HepG2 (cell line): Measurements from ENCODE around the gene TTC23L. TPM values are rescaled to one million over a fixed set of nuclear protein-coding genes. Genes with fewer than 3 reads are reported as not detected.

ENCODE experiments used
- CENPBD1 ChIP-seq: sonication (generic); formaldehyde crosslinking; IDR thresholded peaks from 2 replicates; pipeline ENCODE4 v1.8.0; 2022; ENCODE audit warnings: missing genetic modification reagents, low read depth, mild to moderate bottlenecking, borderline replicate concordance
- DMAP1 ChIP-seq: IDR thresholded peaks from 2 replicates; pipeline ENCODE4 v1.6.1; 2016
- ELF1 ChIP-seq: sonication (generic); formaldehyde crosslinking; IDR thresholded peaks from 2 replicates; pipeline ENCODE4 v1.4.0; 2020; ENCODE audit warnings: missing genetic modification reagents
- ESRRA ChIP-seq: sonication (generic); formaldehyde crosslinking; IDR thresholded peaks from 2 replicates; pipeline ENCODE4 v1.5.1; 2020; ENCODE audit warnings: mild to moderate bottlenecking, low read depth, missing genetic modification reagents
- GABPA ChIP-seq, 2 experiments: IDR thresholded peaks; 2 replicates each; pipeline ENCODE4 v1.6.1; 2011 to 2016; ENCODE audit warnings: low read depth in 2 of 2, low read length in 1 of 2, missing biosample characterization in 1 of 2, missing genetic modification characterization in 1 of 2
- GATAD1 ChIP-seq: IDR thresholded peaks from 2 replicates; pipeline ENCODE4 v1.6.1; 2016; ENCODE audit warnings: missing genetic modification reagents, missing compliant biosample characterization
- LRRFIP1 ChIP-seq: sonication (generic); formaldehyde crosslinking; conservative IDR thresholded peaks from 2 replicates; pipeline ENCODE4 v1.4.0; 2020; ENCODE audit warnings: missing genetic modification reagents
- MAZ ChIP-seq, 2 experiments: sonication (generic) in 1 of 2; formaldehyde crosslinking in 1 of 2; IDR thresholded peaks; 2 replicates each; pipeline versions ENCODE4 v1.5.0 to v1.6.1; 2012 to 2020; ENCODE audit warnings: low read depth in 2 of 2, mild to moderate bottlenecking in 2 of 2, borderline replicate concordance in 1 of 2, improper control_type of control experiment in 1 of 2, low read length in 1 of 2, missing genetic modification reagents in 1 of 2, moderate library complexity in 1 of 2
- MED1 ChIP-seq: sonication (generic); formaldehyde crosslinking; IDR thresholded peaks from 2 replicates; pipeline ENCODE4 v1.4.0; 2020; ENCODE audit warnings: missing genetic modification reagents
- MYC ChIP-seq: sonication (generic); formaldehyde crosslinking; IDR thresholded peaks from 2 replicates; pipeline ENCODE4 v1.9.0; 2021; ENCODE audit warnings: missing genetic modification reagents, borderline replicate concordance
- NBN ChIP-seq: fragments of 450-650 bp; conservative IDR thresholded peaks from 2 replicates; pipeline ENCODE4 v1.6.1; 2017
- NCOA1 ChIP-seq: sonication (generic); formaldehyde crosslinking; IDR thresholded peaks from 2 replicates; pipeline ENCODE4 v1.9.0; 2021; ENCODE audit warnings: missing genetic modification reagents
- NFKB2 ChIP-seq: sonication (generic); formaldehyde crosslinking; IDR thresholded peaks from 2 replicates; pipeline ENCODE4 v1.4.0; 2020; ENCODE audit warnings: missing genetic modification reagents, borderline replicate concordance
- RAD21 ChIP-seq: fragments of 450-650 bp; formaldehyde crosslinking; IDR thresholded peaks from 2 replicates; pipeline ENCODE4 v1.5.0; 2020; ENCODE audit warnings: mild to moderate bottlenecking
- RAD51 ChIP-seq: fragments of 450-650 bp; IDR thresholded peaks from 2 replicates; pipeline ENCODE4 v1.6.1; 2016; ENCODE audit warnings: borderline replicate concordance
- RARA ChIP-seq: IDR thresholded peaks from 2 replicates; pipeline ENCODE4 v1.6.1; 2016; ENCODE audit warnings: missing genetic modification reagents, missing compliant biosample characterization
- SAP130 ChIP-seq: IDR thresholded peaks from 2 replicates; pipeline ENCODE4 v1.6.1; 2016; ENCODE audit warnings: low read depth
- SOX5 ChIP-seq: IDR thresholded peaks from 2 replicates; pipeline ENCODE4 v1.6.1; 2016; ENCODE audit warnings: borderline replicate concordance
- TAF1 ChIP-seq: sonication (generic); formaldehyde crosslinking; IDR thresholded peaks from 2 replicates; pipeline ENCODE4 v1.4.0; 2020; ENCODE audit warnings: missing genetic modification reagents
- TFDP1 ChIP-seq: IDR thresholded peaks from 2 replicates; pipeline ENCODE4 v1.6.1; 2016; ENCODE audit warnings: missing compliant biosample characterization, missing genetic modification reagents, borderline replicate concordance
- ZKSCAN1 ChIP-seq: fragments of 150-350 bp; IDR thresholded peaks from 2 replicates; pipeline ENCODE4 v1.6.1; 2014; ENCODE audit warnings: low read length
- ZNF580 ChIP-seq: IDR thresholded peaks from 2 replicates; pipeline ENCODE4 v1.6.1; 2016; ENCODE audit warnings: low read depth, borderline replicate concordance
- polyA plus RNA-seq, 8 experiments: library from polyadenylated mRNA; depleted of rRNA in 3 of 8; stranded (reverse) in 7 of 8; unstranded in 1 of 8; fragments of >200 nt; fragmentation: Illumina TruSeq in 4 of 8; extraction: Trizol in 4 of 8; gene quantifications; 2 replicates each; pipeline versions ENCODE4 v1.2.1 to v1.2.3, GENCODE V29; 2011 to 2016; ENCODE audit warnings: low read depth in 4 of 8, missing spikeins in 1 of 8, mixed read lengths in 1 of 8; ENCODE audit not compliant: insufficient read depth in 1 of 8
- total RNA-seq, 5 experiments: library from RNA; depleted of rRNA; stranded (reverse); fragments of >200 nt; fragmentation: Illumina TruSeq; extraction: Trizol; gene quantifications; 2 replicates each; pipeline ENCODE4 v1.2.3, GENCODE V29; 2016; ENCODE audit warnings: low read depth in 1 of 5
- TF ChIP-seq, protein P1 (sequence below): sonication (generic); formaldehyde crosslinking; IDR thresholded peaks from 2 replicates; pipeline ENCODE4 v1.4.0; 2020; ENCODE audit warnings: missing genetic modification reagents, borderline replicate concordance

TTC23L gene
- total and polyA plus RNA-seq, 2 of the 13 experiments (the other 11 are each of a cell fraction or from before 2014, with no cell fraction given): 0.37 to 1.4 TPM

DNA sequence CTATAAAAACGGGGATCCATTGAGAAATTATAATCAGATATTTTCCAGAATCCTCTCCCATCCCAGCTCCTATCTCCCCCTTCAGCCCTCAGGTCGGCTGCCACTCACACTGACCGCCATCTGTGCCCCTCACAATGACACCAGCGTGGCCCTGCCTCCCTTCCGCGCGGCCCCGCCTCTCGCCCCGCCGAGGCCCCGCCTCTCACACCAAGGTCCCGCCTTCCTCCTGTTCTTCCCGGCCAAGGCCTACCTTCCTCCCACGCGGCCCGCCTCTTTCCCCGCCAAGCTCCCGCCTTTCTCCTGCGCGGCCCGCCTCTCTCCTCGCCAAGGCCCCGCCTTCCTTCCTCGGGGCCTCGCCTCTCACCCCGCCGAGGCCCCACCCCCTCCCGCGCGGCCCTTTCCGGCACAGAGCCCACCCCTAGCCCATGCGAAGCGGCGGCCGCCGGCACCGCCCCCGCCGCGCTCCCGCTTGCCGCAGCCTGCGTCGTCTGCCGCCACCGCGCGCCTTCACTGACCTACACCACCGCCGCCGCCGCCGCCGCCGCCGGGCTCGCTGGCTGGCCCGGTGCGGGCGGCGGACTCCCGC is 90.3 kb downstream of the TTC23L start, which contains the start of gene DNAJC21 (continued):
- TF ChIP-seq LRRFIP1 (CRISPR knock-in tag) (no peak), MYC (peak; percentile 38; the same call in 1 of the 2 replicates), SAP130 (CRISPR knock-in tag) (peak; percentile 67), MED1 (CRISPR knock-in tag) (peak; percentile 12; the same call in 1 of the 2 replicates), RAD21 (0 out of 2 replicates have a peak, but pooled peaks have one; percentile 4), NBN (no peak), MAZ (IDR thresholded peaks at IDR 0.05; ENCODE audit: borderline replicate concordance, low read depth, low read length) (no peak), MAZ (CRISPR knock-in tag; IDR thresholded peaks at IDR 0.05; ENCODE audit: low read depth) (peak; percentile 74), RAD51 (no peak), TFDP1 (CRISPR knock-in tag) (peak; percentile 78; the same call in 1 of the 2 replicates), SOX5 (CRISPR knock-in tag) (peak; percentile 33; the same call in 1 of the 2 replicates), ZNF580 (CRISPR knock-in tag) (peak; percentile 50; the same call in 1 of the 2 replicates), GATAD1 (peak; percentile 31; the same call in 1 of the 2 replicates), GABPA (IDR thresholded peaks at IDR 0.05; ENCODE audit: low read depth, low read length) (peak; percentile 44; the same call in 1 of the 2 replicates), GABPA (CRISPR knock-in tag; IDR thresholded peaks at IDR 0.05; ENCODE audit: low read depth) (no peak; the same call in 1 of the 2 replicates), ELF1 (CRISPR knock-in tag) (peak; percentile 40; the same call in 1 of the 2 replicates), NCOA1 (no peak), TAF1 (peak; percentile 42; the same call in 1 of the 2 replicates), DMAP1 (0 out of 2 replicates have a peak, but pooled peaks have one; percentile 16), NFKB2 (0 out of 2 replicates have a peak, but pooled peaks have one; percentile 7), CENPBD1 (no peak), RARA (CRISPR knock-in tag) (peak; percentile 6; the same call in 1 of the 2 replicates), ZKSCAN1 (no peak), ESRRA (0 out of 2 replicates have a peak, but pooled peaks have one; percentile 24)
- TF ChIP-seq, protein P1, sequence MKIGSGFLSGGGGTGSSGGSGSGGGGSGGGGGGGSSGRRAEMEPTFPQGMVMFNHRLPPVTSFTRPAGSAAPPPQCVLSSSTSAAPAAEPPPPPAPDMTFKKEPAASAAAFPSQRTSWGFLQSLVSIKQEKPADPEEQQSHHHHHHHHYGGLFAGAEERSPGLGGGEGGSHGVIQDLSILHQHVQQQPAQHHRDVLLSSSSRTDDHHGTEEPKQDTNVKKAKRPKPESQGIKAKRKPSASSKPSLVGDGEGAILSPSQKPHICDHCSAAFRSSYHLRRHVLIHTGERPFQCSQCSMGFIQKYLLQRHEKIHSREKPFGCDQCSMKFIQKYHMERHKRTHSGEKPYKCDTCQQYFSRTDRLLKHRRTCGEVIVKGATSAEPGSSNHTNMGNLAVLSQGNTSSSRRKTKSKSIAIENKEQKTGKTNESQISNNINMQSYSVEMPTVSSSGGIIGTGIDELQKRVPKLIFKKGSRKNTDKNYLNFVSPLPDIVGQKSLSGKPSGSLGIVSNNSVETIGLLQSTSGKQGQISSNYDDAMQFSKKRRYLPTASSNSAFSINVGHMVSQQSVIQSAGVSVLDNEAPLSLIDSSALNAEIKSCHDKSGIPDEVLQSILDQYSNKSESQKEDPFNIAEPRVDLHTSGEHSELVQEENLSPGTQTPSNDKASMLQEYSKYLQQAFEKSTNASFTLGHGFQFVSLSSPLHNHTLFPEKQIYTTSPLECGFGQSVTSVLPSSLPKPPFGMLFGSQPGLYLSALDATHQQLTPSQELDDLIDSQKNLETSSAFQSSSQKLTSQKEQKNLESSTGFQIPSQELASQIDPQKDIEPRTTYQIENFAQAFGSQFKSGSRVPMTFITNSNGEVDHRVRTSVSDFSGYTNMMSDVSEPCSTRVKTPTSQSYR (CRISPR knock-in tag): no peak
